H1 (cell line): ENCODE results near the gene QRICH1. TPM values are rescaled to one million over a fixed set of nuclear protein-coding genes. Genes with fewer than 3 reads are reported as not detected.

Source experiments
- GTF2F1 ChIP-seq: IDR thresholded peaks from 2 replicates; pipeline ENCODE4 v1.6.1; 2012; ENCODE audit warnings: low read depth, low read length, improper control_type of control experiment, borderline replicate concordance
- SRF ChIP-seq: IDR thresholded peaks from 2 replicates; pipeline ENCODE4 v1.6.1; 2011; ENCODE audit warnings: mild to moderate bottlenecking, low read depth, low read length, moderate library complexity
- polyA plus RNA-seq, 7 experiments: library from polyadenylated mRNA; depleted of rRNA in 3 of 7; stranded (reverse) in 5 of 7; unstranded in 2 of 7; fragments of >200 nt in 5 of 7; fragments of 200-250 nt in 2 of 7; gene quantifications; 1 replicate in 5 of 7; 2 replicates in 1 of 7; 4 replicates in 1 of 7; pipeline versions ENCODE4 v1.2.1 to v1.2.3, GENCODE V29; 2011 to 2013; ENCODE audit warnings: missing spikeins in 2 of 7, mixed read lengths in 2 of 7
- total RNA-seq: library from RNA; stranded (reverse); fragmentation: NEBNext Ultra II Directional; extraction: Animal tissue kit (Norgen Biotek cat#: 25700); gene quantifications from 2 replicates; pipeline ENCODE4 v1.2.1, GENCODE V29; 2021

Gene QRICH1
- total and polyA plus RNA-seq, 2 of the 8 experiments (the other 6 are each of a cell fraction or from before 2014, with no cell fraction given): 128 to 142 TPM

DNA sequence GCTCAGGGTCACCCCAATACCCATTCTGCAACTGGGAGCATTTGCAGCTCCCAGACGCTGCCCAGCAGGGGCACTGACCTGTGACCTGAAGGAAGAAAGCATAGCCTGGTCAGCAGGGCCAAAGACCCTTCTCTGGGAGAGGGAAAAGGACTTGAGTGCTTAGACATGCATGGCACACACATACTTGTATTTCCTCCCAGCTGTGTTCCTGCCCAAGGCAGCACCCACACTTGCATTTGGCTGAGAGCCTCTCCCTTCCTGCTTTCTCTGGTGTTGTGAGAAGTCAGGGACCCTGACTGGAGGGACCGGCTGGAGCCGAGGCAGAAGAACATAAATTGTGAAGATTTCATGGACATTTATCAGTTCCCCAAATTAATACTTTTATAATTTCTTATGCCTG, 46.2 kb upstream of the QRICH1 start (continued):
- no peak for TF ChIP-seq SRF
- no peak for TF ChIP-seq GTF2F1
- TF ChIP-seq, all 59 proteins: peak for 0
